ENCODE data around the gene DLG5. TPM values are rescaled to one million over a fixed set of nuclear protein-coding genes. Genes with fewer than 3 reads are reported as not detected.

Gene DLG5
- total RNA-seq, 3 donors from 2014 or later, result 43.0 to 192 (median 138) TPM

DNA sequence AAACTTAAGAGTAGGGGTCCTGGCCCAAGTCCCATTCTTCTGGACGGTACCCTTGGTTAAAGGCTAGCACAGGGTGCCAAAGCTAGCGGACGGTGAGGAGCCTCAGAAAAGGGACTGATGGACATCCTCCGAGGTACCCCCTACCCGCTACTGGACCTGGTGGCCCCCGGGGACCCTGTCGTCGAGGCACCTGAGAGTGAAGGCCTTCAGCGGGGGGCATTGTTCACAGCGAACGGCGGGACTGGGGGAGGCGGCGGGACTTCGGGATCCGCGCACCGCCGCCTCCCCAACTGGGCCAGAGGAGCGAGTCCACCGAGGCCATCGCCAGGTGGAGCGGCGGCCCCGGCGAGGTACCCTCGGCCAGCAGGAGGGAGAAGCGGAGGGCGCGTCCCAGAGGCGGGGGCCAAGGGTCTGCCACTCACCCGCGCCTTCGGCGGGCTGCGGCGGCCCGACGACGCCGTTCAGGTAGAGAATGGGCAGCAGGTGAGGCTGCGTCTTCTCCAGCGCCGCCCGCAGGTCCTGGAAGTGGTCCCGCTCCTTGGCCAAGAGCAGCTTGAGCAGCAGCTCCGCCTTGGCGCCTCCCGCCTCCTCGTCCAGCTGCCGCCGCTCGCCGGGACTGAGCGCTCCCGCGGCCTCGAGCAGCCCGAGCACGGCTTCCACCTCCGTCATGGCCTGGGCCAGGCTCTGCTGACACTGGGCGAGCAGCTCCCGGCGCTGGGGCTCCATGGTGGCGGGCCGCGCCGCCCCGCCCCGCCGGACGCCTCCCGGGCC lies 575 bp downstream of the DLG5 start:
- intact Hi-C loops (cut with DNase I; ENCODE audit: low total_unique reads), result loop anchor here (10.0 kb wide), 1 partner anchor 51 kb away; no protein-coding TSS in a partner anchor
- Histone ChIP-seq H3K9me3 (no peaks in the 10 kb centered on the region), H3K36me3 (no peaks in the 10 kb centered on the region), H3K4me1 (peaks cover 0 to 9% of the 10 kb centered on the region in 2 donors), H3K27ac (peak overlapping the region; percentile 91 to 97), H3K27me3 (no peaks in the 10 kb centered on the region), H3K4me3 (peak overlapping the region; percentile 84 to 98 (median 86))
- DNase-seq (ENCODE audit: low spot score in 2 of 2), result peak; percentile 69 to 75
- TF ChIP-seq, protein P1, sequence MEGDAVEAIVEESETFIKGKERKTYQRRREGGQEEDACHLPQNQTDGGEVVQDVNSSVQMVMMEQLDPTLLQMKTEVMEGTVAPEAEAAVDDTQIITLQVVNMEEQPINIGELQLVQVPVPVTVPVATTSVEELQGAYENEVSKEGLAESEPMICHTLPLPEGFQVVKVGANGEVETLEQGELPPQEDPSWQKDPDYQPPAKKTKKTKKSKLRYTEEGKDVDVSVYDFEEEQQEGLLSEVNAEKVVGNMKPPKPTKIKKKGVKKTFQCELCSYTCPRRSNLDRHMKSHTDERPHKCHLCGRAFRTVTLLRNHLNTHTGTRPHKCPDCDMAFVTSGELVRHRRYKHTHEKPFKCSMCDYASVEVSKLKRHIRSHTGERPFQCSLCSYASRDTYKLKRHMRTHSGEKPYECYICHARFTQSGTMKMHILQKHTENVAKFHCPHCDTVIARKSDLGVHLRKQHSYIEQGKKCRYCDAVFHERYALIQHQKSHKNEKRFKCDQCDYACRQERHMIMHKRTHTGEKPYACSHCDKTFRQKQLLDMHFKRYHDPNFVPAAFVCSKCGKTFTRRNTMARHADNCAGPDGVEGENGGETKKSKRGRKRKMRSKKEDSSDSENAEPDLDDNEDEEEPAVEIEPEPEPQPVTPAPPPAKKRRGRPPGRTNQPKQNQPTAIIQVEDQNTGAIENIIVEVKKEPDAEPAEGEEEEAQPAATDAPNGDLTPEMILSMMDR (IDR thresholded peaks at IDR 0.05), result peak in 1 of 3 donors; percentile 13
- TF ChIP-seq POLR2A (IDR thresholded peaks at IDR 0.05) (no peak), POLR2AphosphoS5 (IDR thresholded peaks at IDR 0.05) (peak in 1 of 3 donors; percentile 27)

DNA sequence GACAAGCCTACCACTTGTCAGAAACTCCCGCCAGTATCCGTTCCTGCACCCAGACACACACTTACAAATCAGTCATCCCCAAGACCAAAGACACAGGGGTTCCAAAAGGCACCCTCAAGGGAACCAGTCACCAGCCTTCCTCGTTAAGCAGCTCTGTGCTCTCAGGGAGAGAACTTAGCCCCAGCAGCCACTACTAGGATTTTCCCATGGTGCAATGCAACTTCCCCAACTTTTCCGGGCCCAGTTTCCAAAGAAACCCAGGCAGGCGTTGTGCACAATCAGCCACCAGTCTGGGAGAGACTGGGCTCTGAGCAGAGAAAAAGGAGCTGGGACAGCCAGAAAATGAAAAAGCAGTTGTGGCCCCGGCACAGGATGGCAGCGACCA lies 1.2 kb downstream of the DLG5 start:
- intact Hi-C loops (cut with DNase I; ENCODE audit: low total_unique reads), result loop anchor here (10.0 kb wide), 1 partner anchor 51 kb away; no protein-coding TSS in a partner anchor
- Histone ChIP-seq H3K36me3 (no peaks in the 10 kb centered on the region), H3K9me3 (no peaks in the 10 kb centered on the region), H3K4me3 (peak overlapping the region; percentile 84 to 98 (median 86)), H3K27ac (peak overlapping the region; percentile 91 to 97), H3K4me1 (peaks cover 0 to 13% of the 10 kb centered on the region in 2 donors), H3K27me3 (no peaks in the 10 kb centered on the region)
- peak in 1 of 2 donors; percentile 33 for DNase-seq (ENCODE audit: low spot score in 2 of 2)
- no peak for TF ChIP-seq POLR2AphosphoS5 (IDR thresholded peaks at IDR 0.05)
- no peak for TF ChIP-seq POLR2A (IDR thresholded peaks at IDR 0.05)
- TF ChIP-seq, protein P1 (IDR thresholded peaks at IDR 0.05), result no peak

DNA sequence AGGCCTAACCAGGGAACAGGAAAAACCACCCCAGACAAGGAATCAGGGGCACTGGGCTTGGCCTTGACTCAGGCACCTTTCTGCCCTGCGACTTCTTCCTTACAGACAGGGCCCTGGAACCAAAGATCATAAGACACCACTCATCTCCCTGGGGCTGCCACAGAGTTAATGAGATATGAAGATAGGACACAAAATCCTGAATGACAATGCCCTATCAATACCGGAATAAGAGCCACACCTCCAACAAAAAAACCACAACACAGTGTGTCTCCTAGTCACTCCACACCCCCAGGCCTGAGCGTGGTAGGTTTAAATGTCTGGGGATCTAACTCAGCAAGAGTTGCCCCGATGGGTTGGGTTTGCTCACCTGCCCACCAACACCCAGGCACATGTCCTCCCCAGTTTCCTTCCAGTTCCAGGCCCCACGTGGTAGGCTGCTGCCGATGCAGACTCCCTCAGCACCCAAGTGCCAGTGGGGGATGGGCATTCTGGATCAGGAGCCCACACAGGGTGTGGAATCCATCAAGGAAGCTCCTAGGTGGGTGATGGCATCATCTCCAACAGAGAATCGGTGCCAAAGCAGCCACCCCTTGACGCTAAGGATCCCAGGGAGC lies 3.9 kb downstream of the DLG5 start:
- Histone ChIP-seq H3K27me3 (no peaks in the 10 kb centered on the region), H3K36me3 (no peaks in the 10 kb centered on the region), H3K4me1 (peaks cover 0 to 20% of the 10 kb centered on the region in 2 donors), H3K27ac (peak overlapping the region; percentile 20 to 51), H3K4me3 (peak overlapping the region in 1 of 3 donors; percentile 27), H3K9me3 (no peaks in the 10 kb centered on the region)
- DNase-seq (ENCODE audit: low spot score in 2 of 2), result no peak
- intact Hi-C loops (cut with DNase I; ENCODE audit: low total_unique reads), result loop anchor here (10.0 kb wide), 1 partner anchor 48 kb away; no protein-coding TSS in a partner anchor
- TF ChIP-seq POLR2AphosphoS5 (IDR thresholded peaks at IDR 0.05) (no peak), POLR2A (IDR thresholded peaks at IDR 0.05) (no peak)
- TF ChIP-seq, protein P1 (IDR thresholded peaks at IDR 0.05), result no peak

DNA sequence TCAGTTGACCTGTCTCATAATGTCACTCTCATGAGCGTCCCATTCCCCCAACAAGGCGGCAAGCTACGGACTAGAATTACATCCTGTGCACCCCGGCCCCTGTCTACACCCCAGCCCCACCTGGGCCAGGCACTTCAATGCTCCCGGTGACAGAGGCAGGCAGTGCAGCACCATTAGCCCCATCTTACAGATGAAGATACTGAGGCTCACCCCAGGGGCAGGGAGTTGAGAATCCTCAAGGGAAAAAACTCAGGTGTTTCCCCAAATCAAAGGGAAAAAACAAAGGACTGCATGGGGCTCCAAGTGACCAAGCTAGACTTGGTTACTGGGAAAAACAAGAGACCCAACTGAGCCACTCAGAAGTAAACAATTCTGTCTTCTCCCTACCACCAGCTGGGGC lies 4.5 kb downstream of the DLG5 start:
- H3K27me3 ChIP-seq, result no peaks in the 10 kb centered on the region
- no peak overlapping the region for H3K4me3 ChIP-seq
- peaks cover 0 to 20% of the 10 kb centered on the region in 2 donors for H3K4me1 ChIP-seq
- DNase-seq (ENCODE audit: low spot score in 2 of 2), result no peak
- no peaks in the 10 kb centered on the region for H3K9me3 ChIP-seq
- TF ChIP-seq POLR2AphosphoS5 (IDR thresholded peaks at IDR 0.05) (no peak), POLR2A (IDR thresholded peaks at IDR 0.05) (no peak)
- TF ChIP-seq, protein P1 (IDR thresholded peaks at IDR 0.05), result no peak
- H3K27ac ChIP-seq, result peak overlapping the region in 1 of 2 donors; percentile 51
- no peaks in the 10 kb centered on the region for H3K36me3 ChIP-seq
- intact Hi-C loops (cut with DNase I; ENCODE audit: low total_unique reads), result loop anchor here (10.0 kb wide), 1 partner anchor 47 kb away; no protein-coding TSS in a partner anchor
